H9 (cell line): ENCODE measurements around the gene THRB. TPM values are rescaled to one million over a fixed set of nuclear protein-coding genes. Genes with fewer than 3 reads are reported as not detected.

Experiments used
- DNase-seq: peaks from one replicate; pipeline ENCODE4 v3.0.0-alpha.2; 2017
- H2AFZ ChIP-seq: one replicate; pipeline ENCODE4 v1.6.1; 2013; ENCODE audit warnings: mild to moderate bottlenecking, low read length, control low read depth, moderate library complexity
- H2AK5ac ChIP-seq: 2 replicates; pipeline ENCODE4 v1.6.1; 2013; ENCODE audit warnings: low read length, control low read depth, mixed read lengths; ENCODE audit not compliant: insufficient read length
- H2BK120ac ChIP-seq: one replicate; pipeline ENCODE4 v1.6.1; 2013; ENCODE audit warnings: low read depth, mild to moderate bottlenecking, low read length, control low read depth, inconsistent platforms; ENCODE audit not compliant: poor library complexity, severe bottlenecking
- H2BK12ac ChIP-seq: 2 replicates; pipeline ENCODE4 v1.6.1; 2013; ENCODE audit warnings: low read length, control low read depth, mixed read lengths, low read depth; ENCODE audit not compliant: insufficient read length
- H2BK15ac ChIP-seq: 2 replicates; pipeline ENCODE4 v1.6.1; 2013; ENCODE audit warnings: low read depth, low read length, control low read depth
- H2BK20ac ChIP-seq: one replicate; pipeline ENCODE4 v1.6.1; 2013; ENCODE audit warnings: low read depth, mild to moderate bottlenecking, low read length, control low read depth, inconsistent platforms; ENCODE audit not compliant: poor library complexity, severe bottlenecking
- H2BK5ac ChIP-seq: 2 replicates; pipeline ENCODE4 v1.6.1; 2013; ENCODE audit warnings: low read length, control low read depth, mixed read lengths; ENCODE audit not compliant: insufficient read length
- H3K14ac ChIP-seq: 2 replicates; pipeline ENCODE4 v1.6.1; 2013; ENCODE audit warnings: low read length, control low read depth; ENCODE audit not compliant: insufficient read depth
- H3K18ac ChIP-seq: 2 replicates; pipeline ENCODE4 v1.6.1; 2013; ENCODE audit warnings: low read depth, mild to moderate bottlenecking, mixed read lengths, low read length, control low read depth; ENCODE audit not compliant: insufficient read length
- H3K23ac ChIP-seq: 2 replicates; pipeline ENCODE4 v1.6.1; 2013; ENCODE audit warnings: low read length, control low read depth, mixed read lengths, low read depth; ENCODE audit not compliant: insufficient read length
- H3K23me2 ChIP-seq: 2 replicates; pipeline ENCODE4 v1.6.1; 2013; ENCODE audit warnings: low read depth, mild to moderate bottlenecking, mixed read lengths, low read length, control low read depth; ENCODE audit not compliant: insufficient read length, poor library complexity, severe bottlenecking
- H3K27ac ChIP-seq: 2 replicates; pipeline ENCODE4 v1.5.1; 2013; ENCODE audit warnings: low read length, control low read depth, mixed read lengths, low read depth; ENCODE audit not compliant: insufficient read length
- H3K27me3 ChIP-seq: 2 replicates; pipeline ENCODE4 v1.6.1; 2013; ENCODE audit warnings: low read length, control low read depth, inconsistent platforms; ENCODE audit not compliant: insufficient read depth
- H3K4ac ChIP-seq: 2 replicates; pipeline ENCODE4 v1.6.1; 2013; ENCODE audit warnings: low read depth, mild to moderate bottlenecking, control low read depth, inconsistent platforms, low read length, moderate library complexity
- H3K4me1 ChIP-seq: 2 replicates; pipeline ENCODE4 v1.6.1; 2013; ENCODE audit warnings: low read length, control low read depth, inconsistent platforms; ENCODE audit not compliant: insufficient read depth
- H3K4me2 ChIP-seq: 2 replicates; pipeline ENCODE4 v1.6.1; 2013; ENCODE audit warnings: low read length, control low read depth, mixed read lengths; ENCODE audit not compliant: insufficient read length, insufficient read depth
- H3K56ac ChIP-seq: 2 replicates; pipeline ENCODE4 v1.6.1; 2013; ENCODE audit warnings: low read depth, mild to moderate bottlenecking, mixed read lengths, low read length, control low read depth; ENCODE audit not compliant: insufficient read length
- H3K79me1 ChIP-seq: 2 replicates; pipeline ENCODE4 v1.6.1; 2013; ENCODE audit warnings: low read depth, mild to moderate bottlenecking, moderate library complexity, low read length, control low read depth, inconsistent platforms; ENCODE audit not compliant: insufficient read depth, poor library complexity, severe bottlenecking
- H3K79me2 ChIP-seq: 2 replicates; pipeline ENCODE4 v1.6.1; 2013; ENCODE audit warnings: low read length, control low read depth, inconsistent platforms; ENCODE audit not compliant: insufficient read depth
- H3K9ac ChIP-seq: 2 replicates; pipeline ENCODE4 v1.6.1; 2013; ENCODE audit warnings: low read length, control low read depth, mixed read lengths; ENCODE audit not compliant: insufficient read length; ENCODE audit errors: extremely low read depth
- H3K9me3 ChIP-seq: one replicate; pipeline ENCODE4 v1.6.1; 2013; ENCODE audit warnings: low read depth, low read length, inconsistent platforms; ENCODE audit not compliant: control insufficient read depth
- H3T11ph ChIP-seq: one replicate; pipeline ENCODE4 v1.6.1; 2013; ENCODE audit warnings: mild to moderate bottlenecking, low read length, control low read depth, inconsistent platforms
- H4K20me1 ChIP-seq: one replicate; pipeline ENCODE4 v1.6.1; 2013; ENCODE audit not compliant: control insufficient read depth, insufficient read length, insufficient read depth
- H4K5ac ChIP-seq: 2 replicates; pipeline ENCODE4 v1.6.1; 2013; ENCODE audit warnings: low read depth, mild to moderate bottlenecking, mixed read lengths, low read length, control low read depth; ENCODE audit not compliant: insufficient read length
- H4K8ac ChIP-seq: replicated peaks from 2 replicates; pipeline ENCODE4 v1.6.1; 2013; ENCODE audit warnings: low read length, control low read depth, mixed read lengths, low read depth; ENCODE audit not compliant: insufficient read length
- H4K91ac ChIP-seq: 2 replicates; pipeline ENCODE4 v1.6.1; 2013; ENCODE audit warnings: low read depth, mild to moderate bottlenecking, moderate library complexity, mixed read lengths, low read length, control low read depth; ENCODE audit not compliant: insufficient read length
- H3K27ac Mint-ChIP-seq, 3 experiments: 2 replicates in 2 of 3; 3 replicates in 1 of 3; pipeline ENCODE4 v1.8.0; 2020 to 2021; ENCODE audit warnings: mixed read lengths in 3 of 3, mild to moderate bottlenecking in 1 of 3, moderate library complexity in 1 of 3
- H3K27me3 Mint-ChIP-seq: 2 replicates; pipeline ENCODE4 v1.8.0; 2021; ENCODE audit warnings: low read depth, mild to moderate bottlenecking, moderate library complexity, mixed read lengths
- H3K36me3 Mint-ChIP-seq, 3 experiments: 2 replicates in 2 of 3; 3 replicates in 1 of 3; pipeline ENCODE4 v1.8.0; 2020 to 2021; ENCODE audit warnings: low read depth in 3 of 3, mixed read lengths in 3 of 3; ENCODE audit not compliant: insufficient read depth in 1 of 3
- H3K4me1 Mint-ChIP-seq, 2 experiments: 2 replicates each; pipeline ENCODE4 v1.8.0; 2020; ENCODE audit warnings: mixed read lengths in 2 of 2
- H3K4me3 Mint-ChIP-seq, 2 experiments: 2 replicates in 1 of 2; 3 replicates in 1 of 2; pipeline ENCODE4 v1.8.0; 2020 to 2021; ENCODE audit warnings: mild to moderate bottlenecking in 2 of 2, mixed read lengths in 2 of 2, moderate library complexity in 1 of 2
- H3K9me3 Mint-ChIP-seq, 2 experiments: 2 replicates in 1 of 2; 3 replicates in 1 of 2; pipeline ENCODE4 v1.8.0; 2020; ENCODE audit warnings: mild to moderate bottlenecking in 2 of 2, mixed read lengths in 2 of 2, moderate library complexity in 1 of 2
- CTCF ChIP-seq: fragments of 200-600 bp; sonication (generic); conservative IDR thresholded peaks from 3 replicates; pipeline ENCODE4 v1.8.0; 2021; ENCODE audit warnings: antibody characterized with exemption, mild to moderate bottlenecking
- WGBS: extraction: QIAGEN DNeasy Blood & Tissue Kit; methylation state at CpG from one replicate; pipeline ENCODE4 v1.1.7; 2013; ENCODE audit warnings: missing lambda C conversion rate, low lambda C conversion rate, mixed read lengths; ENCODE audit not compliant: insufficient read length; ENCODE audit errors: extremely low coverage; 5-methylcytosine and 5-hydroxymethylcytosine counted together
- total RNA-seq: library from RNA; stranded (reverse); gene quantifications from 2 replicates; pipeline ENCODE4 v1.2.1, GENCODE V29; 2021

THRB gene
- total RNA-seq, 1 experiment from 2014 or later = 8.6 TPM

- no peak overlapping the region for H2BK120ac ChIP-seq
- no peaks in the 10 kb centered on the region for H4K20me1 ChIP-seq
Measured at GRCh38 chr3:24419067-24419791, 75.4 kb downstream of the THRB start.

More at GRCh38 chr3:24419067-24419791, 75.4 kb downstream of the THRB start:
- Histone ChIP-seq H3K27me3 (no peaks in the 10 kb centered on the region), H3K9ac (no peak overlapping the region), H4K8ac (no peak overlapping the region), H2AFZ (no peak overlapping the region), H2AK5ac (no peak overlapping the region), H3K4ac (no peak overlapping the region), H3K56ac (no peak overlapping the region), H3K79me2 (no peaks in the 10 kb centered on the region), H3T11ph (no peak overlapping the region), H2BK12ac (no peak overlapping the region), H3K23me2 (no peaks in the 10 kb centered on the region), H3K23ac (no peak overlapping the region), H2BK20ac (no peak overlapping the region), H3K9me3 (no peaks in the 10 kb centered on the region), H2BK15ac (no peak overlapping the region), H4K91ac (no peak overlapping the region), H3K14ac (no peak overlapping the region), H3K4me1 (no peaks in the 10 kb centered on the region), H3K79me1 (no peaks in the 10 kb centered on the region), H3K27ac (no peak overlapping the region), H2BK5ac (no peak overlapping the region), H3K4me2 (no peak overlapping the region), H3K18ac (no peak overlapping the region), H4K5ac (no peak overlapping the region)
- Mint-ChIP-seq H3K36me3 (no peaks in the 10 kb centered on the region), H3K27me3 (no peaks in the 10 kb centered on the region), H3K4me3 (no peak overlapping the region), H3K4me1 (no peaks in the 10 kb centered on the region), H3K9me3 (no peaks in the 10 kb centered on the region), H3K27ac (no peak overlapping the region)
- TF ChIP-seq CTCF = no peak
- WGBS = no CpG with 5 or more reads among the region's 3 CpGs
- DNase-seq = no peak
